ENCODE measurements around the gene TXNDC16.

TXNDC16 gene

DNA sequence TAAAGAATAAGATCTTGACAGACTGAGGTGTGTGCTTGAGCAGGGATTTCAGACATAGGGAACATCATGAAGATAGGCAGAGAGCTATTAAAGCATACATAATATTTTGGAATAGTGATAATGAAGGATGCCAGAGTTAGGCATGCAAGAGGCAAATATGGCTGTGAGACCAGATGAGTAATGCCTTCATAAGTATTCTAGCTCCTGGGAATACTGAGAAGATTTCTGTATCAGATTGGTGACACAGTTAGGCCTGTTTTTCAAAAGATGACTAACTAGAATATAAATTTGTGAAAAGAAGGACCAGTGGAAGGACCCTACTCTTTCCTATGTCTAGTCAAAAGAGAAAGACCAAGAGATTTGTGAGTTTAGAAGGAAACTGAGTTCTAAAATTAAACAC is 108.8 kb downstream of the TXNDC16 start:
- H3K27ac ChIP-seq: no peak overlapping the region

GRCh38 chr14:52442602-52443001 is 109.7 kb downstream of the TXNDC16 start:
- in situ Hi-C loops (cut with HindIII; ENCODE audit: low pct_ligation_motif_present, low sequenced_read_pairs): no loop called here
- no peaks in the 10 kb centered on the region for H3K27me3 ChIP-seq (replicated peaks)
- no peaks in the 10 kb centered on the region for H3K36me3 ChIP-seq (replicated peaks)
- TF ChIP-seq, protein P1, sequence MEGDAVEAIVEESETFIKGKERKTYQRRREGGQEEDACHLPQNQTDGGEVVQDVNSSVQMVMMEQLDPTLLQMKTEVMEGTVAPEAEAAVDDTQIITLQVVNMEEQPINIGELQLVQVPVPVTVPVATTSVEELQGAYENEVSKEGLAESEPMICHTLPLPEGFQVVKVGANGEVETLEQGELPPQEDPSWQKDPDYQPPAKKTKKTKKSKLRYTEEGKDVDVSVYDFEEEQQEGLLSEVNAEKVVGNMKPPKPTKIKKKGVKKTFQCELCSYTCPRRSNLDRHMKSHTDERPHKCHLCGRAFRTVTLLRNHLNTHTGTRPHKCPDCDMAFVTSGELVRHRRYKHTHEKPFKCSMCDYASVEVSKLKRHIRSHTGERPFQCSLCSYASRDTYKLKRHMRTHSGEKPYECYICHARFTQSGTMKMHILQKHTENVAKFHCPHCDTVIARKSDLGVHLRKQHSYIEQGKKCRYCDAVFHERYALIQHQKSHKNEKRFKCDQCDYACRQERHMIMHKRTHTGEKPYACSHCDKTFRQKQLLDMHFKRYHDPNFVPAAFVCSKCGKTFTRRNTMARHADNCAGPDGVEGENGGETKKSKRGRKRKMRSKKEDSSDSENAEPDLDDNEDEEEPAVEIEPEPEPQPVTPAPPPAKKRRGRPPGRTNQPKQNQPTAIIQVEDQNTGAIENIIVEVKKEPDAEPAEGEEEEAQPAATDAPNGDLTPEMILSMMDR (IDR thresholded peaks at IDR 0.05; ENCODE audit: low read depth, low read length, missing control alignments): no peak
- DNase-seq: no peak
- H3K4me3 ChIP-seq (ENCODE audit: low read depth, low read length): no peak overlapping the region
- no peak overlapping the region for H3K27ac ChIP-seq

More for the DNA sequence above, 108.8 kb downstream of the TXNDC16 start:
- TF ChIP-seq, protein P1 (IDR thresholded peaks at IDR 0.05; ENCODE audit: low read depth, low read length, missing control alignments): no peak
- no peak overlapping the region for H3K4me3 ChIP-seq (ENCODE audit: low read depth, low read length)
- in situ Hi-C loops (cut with HindIII; ENCODE audit: low pct_ligation_motif_present, low sequenced_read_pairs): no loop called here
- H3K27me3 ChIP-seq (replicated peaks): no peaks in the 10 kb centered on the region
- DNase-seq: no peak
- no peaks in the 10 kb centered on the region for H3K36me3 ChIP-seq (replicated peaks)

DNA sequence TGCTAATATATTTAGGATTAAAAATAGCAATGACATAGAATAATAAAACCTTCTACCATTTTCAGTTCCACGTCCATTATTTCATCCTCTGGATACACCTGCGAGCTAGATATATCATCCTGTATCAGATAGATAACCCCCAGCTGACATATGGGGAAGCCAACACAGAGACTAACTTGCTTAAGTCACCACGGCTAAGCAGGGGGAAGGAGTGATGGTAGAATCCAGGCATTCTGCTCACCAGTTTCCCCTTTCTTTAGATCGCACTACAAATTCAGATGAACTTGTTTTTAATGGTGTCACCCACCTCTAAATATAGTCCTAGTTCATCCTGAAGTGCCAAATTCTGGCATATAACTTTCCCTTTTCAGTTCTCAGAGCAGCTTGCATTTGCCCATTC is 110.1 kb downstream of the TXNDC16 start:
- TF ChIP-seq, protein P1 (IDR thresholded peaks at IDR 0.05; ENCODE audit: low read depth, low read length, missing control alignments): no peak
- no peak for DNase-seq
- no peaks in the 10 kb centered on the region for H3K27me3 ChIP-seq (replicated peaks)
- in situ Hi-C loops (cut with HindIII; ENCODE audit: low pct_ligation_motif_present, low sequenced_read_pairs): no loop called here
- H3K36me3 ChIP-seq (replicated peaks): no peaks in the 10 kb centered on the region
- no peak overlapping the region for H3K27ac ChIP-seq
- H3K4me3 ChIP-seq (ENCODE audit: low read depth, low read length): no peak overlapping the region

GRCh38 chr14:52439476-52439875 is 112.8 kb downstream of the TXNDC16 start:
- H3K27me3 ChIP-seq (replicated peaks): no peaks in the 10 kb centered on the region
- no peak for DNase-seq
- in situ Hi-C loops (cut with HindIII; ENCODE audit: low pct_ligation_motif_present, low sequenced_read_pairs): no loop called here
- H3K4me3 ChIP-seq (ENCODE audit: low read depth, low read length): no peak overlapping the region
- H3K27ac ChIP-seq: no peak overlapping the region
- TF ChIP-seq, protein P1 (IDR thresholded peaks at IDR 0.05; ENCODE audit: low read depth, low read length, missing control alignments): no peak
- H3K36me3 ChIP-seq (replicated peaks): no peaks in the 10 kb centered on the region

DNA sequence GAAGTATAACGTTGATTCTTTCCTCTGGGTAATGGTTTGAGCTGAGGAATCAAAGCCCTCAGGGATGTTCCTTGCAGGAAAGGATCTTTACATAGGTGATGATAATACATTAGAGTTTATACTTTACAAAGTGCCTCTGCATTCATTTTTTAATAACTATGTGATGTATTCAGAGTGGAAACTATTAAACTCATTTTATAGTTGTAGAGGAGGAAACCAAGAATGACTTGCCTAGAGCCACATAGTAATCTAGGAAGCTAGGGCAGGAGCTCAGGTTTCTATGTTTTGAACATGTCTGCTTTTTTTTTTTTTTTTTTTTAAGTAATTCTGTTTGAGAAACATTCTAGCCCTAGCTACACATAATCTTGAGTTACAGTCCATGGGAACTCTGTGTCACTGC is 117.3 kb downstream of the TXNDC16 start:
- no peak overlapping the region for H3K27ac ChIP-seq
- no peaks in the 10 kb centered on the region for H3K36me3 ChIP-seq (replicated peaks)
- DNase-seq: no peak
- in situ Hi-C loops (cut with HindIII; ENCODE audit: low pct_ligation_motif_present, low sequenced_read_pairs): no loop called here
- no peaks in the 10 kb centered on the region for H3K27me3 ChIP-seq (replicated peaks)
- no peak overlapping the region for H3K4me3 ChIP-seq (ENCODE audit: low read depth, low read length)
- TF ChIP-seq, protein P1 (IDR thresholded peaks at IDR 0.05; ENCODE audit: low read depth, low read length, missing control alignments): no peak

- no peak overlapping the region for H3K4me3 ChIP-seq (ENCODE audit: low read depth, low read length)
- no peak overlapping the region for H3K27ac ChIP-seq
- DNase-seq: no peak
- in situ Hi-C loops (cut with HindIII; ENCODE audit: low pct_ligation_motif_present, low sequenced_read_pairs): no loop called here
- TF ChIP-seq, protein P1 (IDR thresholded peaks at IDR 0.05; ENCODE audit: low read depth, low read length, missing control alignments): no peak
- H3K36me3 ChIP-seq (replicated peaks): no peaks in the 10 kb centered on the region
- H3K27me3 ChIP-seq (replicated peaks): no peaks in the 10 kb centered on the region
Measured at GRCh38 chr14:52430474-52430873, 121.8 kb downstream of the TXNDC16 start.
